ENCODE results near the gene PAQR4. TPM values are rescaled to one million over a fixed set of nuclear protein-coding genes. Genes with fewer than 3 reads are reported as not detected.

PAQR4 gene
- polyA plus RNA-seq, 1 donor from 2014 or later, result 47.8 TPM

DNA sequence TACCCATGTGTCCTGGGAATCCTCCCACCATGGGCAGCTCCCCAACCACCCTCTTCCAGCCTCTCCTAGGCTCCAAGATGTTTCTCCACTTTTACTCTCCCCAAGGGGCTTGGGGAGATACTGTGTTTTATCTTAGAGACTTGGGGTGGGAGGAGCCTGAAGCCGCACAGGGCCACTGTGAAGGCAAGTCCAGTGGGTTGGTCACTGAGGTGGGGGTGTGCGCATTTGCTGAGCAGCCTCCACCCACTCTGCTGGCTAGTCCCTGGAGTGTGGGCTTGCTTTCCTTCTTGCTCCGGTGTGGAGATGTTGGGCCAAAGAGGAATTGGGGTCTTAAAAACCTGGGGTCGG, 39.5 kb downstream of the PAQR4 start:
- Histone ChIP-seq H3K27me3 (ENCODE audit: insufficient read depth, low read depth, low read length) (peaks cover 73% of the 10 kb centered on the region), H3K79me2 (replicated peaks; ENCODE audit: insufficient read depth, low read length) (no peaks in the 10 kb centered on the region), H4K20me1 (ENCODE audit: insufficient read depth) (no peaks in the 10 kb centered on the region), H3K27ac (ENCODE audit: low read length) (no peak overlapping the region), H3K9ac (ENCODE audit: low read length) (no peak overlapping the region), H3K36me3 (ENCODE audit: insufficient read depth, low read length) (no peaks in the 10 kb centered on the region), H3K4me3 (ENCODE audit: low read length) (no peak overlapping the region), H3K9me2 (ENCODE audit: insufficient read depth, low read length) (no peaks in the 10 kb centered on the region), H3K4me2 (ENCODE audit: low read length) (no peak overlapping the region), H2AFZ (ENCODE audit: low read depth, low read length) (no peak overlapping the region), H3F3A (ENCODE audit: insufficient read depth, low read length, poor library complexity, severe bottlenecking) (no peaks in the 10 kb centered on the region), H3K9me3 (ENCODE audit: low read length) (no peaks in the 10 kb centered on the region)
- TF ChIP-seq EP300 (conservative IDR thresholded peaks at IDR 0.05; ENCODE audit: poor library complexity, severe bottlenecking) (no peak), POLR2AphosphoS5 (IDR thresholded peaks at IDR 0.05) (no peak), MXI1 (conservative IDR thresholded peaks at IDR 0.05; ENCODE audit: poor library complexity, severe bottlenecking) (no peak), EZH2 (IDR thresholded peaks at IDR 0.05; ENCODE audit: borderline replicate concordance, insufficient read depth, low read length, poor library complexity, severe bottlenecking) (no peak), TAF1 (IDR thresholded peaks at IDR 0.05; ENCODE audit: low read depth) (no peak), RAD21 (conservative IDR thresholded peaks at IDR 0.05) (no peak)
- TF ChIP-seq, protein P1, sequence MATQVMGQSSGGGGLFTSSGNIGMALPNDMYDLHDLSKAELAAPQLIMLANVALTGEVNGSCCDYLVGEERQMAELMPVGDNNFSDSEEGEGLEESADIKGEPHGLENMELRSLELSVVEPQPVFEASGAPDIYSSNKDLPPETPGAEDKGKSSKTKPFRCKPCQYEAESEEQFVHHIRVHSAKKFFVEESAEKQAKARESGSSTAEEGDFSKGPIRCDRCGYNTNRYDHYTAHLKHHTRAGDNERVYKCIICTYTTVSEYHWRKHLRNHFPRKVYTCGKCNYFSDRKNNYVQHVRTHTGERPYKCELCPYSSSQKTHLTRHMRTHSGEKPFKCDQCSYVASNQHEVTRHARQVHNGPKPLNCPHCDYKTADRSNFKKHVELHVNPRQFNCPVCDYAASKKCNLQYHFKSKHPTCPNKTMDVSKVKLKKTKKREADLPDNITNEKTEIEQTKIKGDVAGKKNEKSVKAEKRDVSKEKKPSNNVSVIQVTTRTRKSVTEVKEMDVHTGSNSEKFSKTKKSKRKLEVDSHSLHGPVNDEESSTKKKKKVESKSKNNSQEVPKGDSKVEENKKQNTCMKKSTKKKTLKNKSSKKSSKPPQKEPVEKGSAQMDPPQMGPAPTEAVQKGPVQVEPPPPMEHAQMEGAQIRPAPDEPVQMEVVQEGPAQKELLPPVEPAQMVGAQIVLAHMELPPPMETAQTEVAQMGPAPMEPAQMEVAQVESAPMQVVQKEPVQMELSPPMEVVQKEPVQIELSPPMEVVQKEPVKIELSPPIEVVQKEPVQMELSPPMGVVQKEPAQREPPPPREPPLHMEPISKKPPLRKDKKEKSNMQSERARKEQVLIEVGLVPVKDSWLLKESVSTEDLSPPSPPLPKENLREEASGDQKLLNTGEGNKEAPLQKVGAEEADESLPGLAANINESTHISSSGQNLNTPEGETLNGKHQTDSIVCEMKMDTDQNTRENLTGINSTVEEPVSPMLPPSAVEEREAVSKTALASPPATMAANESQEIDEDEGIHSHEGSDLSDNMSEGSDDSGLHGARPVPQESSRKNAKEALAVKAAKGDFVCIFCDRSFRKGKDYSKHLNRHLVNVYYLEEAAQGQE (IDR thresholded peaks at IDR 0.05; ENCODE audit: borderline replicate concordance), result no peak

DNA sequence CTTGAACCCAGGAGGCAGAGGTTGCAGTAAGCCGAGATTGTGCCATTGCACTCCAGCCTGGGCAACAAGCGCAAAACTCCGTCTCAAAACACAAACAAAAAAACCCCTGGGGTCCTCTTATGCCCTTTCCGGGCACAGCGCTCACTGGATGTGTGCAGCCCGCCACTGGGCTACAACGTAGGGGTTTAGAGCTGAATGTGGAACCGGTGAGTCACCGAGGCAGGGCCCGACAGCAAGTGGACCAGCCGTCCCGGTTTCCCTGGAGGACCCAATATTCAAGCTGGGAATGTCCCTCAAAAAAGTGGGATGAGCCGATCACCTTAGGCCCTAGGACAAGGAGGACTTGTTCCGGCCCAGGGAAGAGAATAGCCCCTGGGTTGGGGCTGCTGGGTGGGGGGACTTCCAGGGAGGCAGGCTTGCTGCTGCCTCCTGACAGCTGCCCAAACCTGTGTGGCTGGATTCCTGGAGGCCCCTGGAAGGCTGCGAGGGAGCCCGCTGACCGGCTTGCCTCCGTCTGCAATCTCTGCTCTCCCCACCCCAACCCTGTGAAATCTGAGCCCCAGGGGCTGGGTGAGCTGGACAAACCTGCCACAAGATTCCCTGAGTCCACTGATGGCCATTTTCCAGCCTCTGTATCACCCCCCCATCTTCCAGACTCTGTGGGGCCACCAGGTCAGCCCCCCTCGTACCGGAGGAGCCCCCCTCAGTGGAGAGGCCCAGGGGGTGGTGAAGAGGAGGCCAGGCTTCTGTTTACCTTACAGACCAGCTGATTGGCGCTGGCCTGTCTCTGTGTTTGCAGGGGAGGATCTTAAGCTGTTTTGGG, 40.6 kb downstream of the PAQR4 start:
- TF ChIP-seq, protein P1 (IDR thresholded peaks at IDR 0.05; ENCODE audit: borderline replicate concordance), result no peak
- no peak for TF ChIP-seq EZH2 (IDR thresholded peaks at IDR 0.05; ENCODE audit: borderline replicate concordance, insufficient read depth, low read length, poor library complexity, severe bottlenecking)
- TF ChIP-seq, protein P2, sequence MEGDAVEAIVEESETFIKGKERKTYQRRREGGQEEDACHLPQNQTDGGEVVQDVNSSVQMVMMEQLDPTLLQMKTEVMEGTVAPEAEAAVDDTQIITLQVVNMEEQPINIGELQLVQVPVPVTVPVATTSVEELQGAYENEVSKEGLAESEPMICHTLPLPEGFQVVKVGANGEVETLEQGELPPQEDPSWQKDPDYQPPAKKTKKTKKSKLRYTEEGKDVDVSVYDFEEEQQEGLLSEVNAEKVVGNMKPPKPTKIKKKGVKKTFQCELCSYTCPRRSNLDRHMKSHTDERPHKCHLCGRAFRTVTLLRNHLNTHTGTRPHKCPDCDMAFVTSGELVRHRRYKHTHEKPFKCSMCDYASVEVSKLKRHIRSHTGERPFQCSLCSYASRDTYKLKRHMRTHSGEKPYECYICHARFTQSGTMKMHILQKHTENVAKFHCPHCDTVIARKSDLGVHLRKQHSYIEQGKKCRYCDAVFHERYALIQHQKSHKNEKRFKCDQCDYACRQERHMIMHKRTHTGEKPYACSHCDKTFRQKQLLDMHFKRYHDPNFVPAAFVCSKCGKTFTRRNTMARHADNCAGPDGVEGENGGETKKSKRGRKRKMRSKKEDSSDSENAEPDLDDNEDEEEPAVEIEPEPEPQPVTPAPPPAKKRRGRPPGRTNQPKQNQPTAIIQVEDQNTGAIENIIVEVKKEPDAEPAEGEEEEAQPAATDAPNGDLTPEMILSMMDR (IDR thresholded peaks at IDR 0.05; ENCODE audit: poor library complexity, severe bottlenecking), result no peak
- no peak for TF ChIP-seq RAD21 (conservative IDR thresholded peaks at IDR 0.05)
- TF ChIP-seq TAF1 (IDR thresholded peaks at IDR 0.05; ENCODE audit: low read depth), result no peak
- TF ChIP-seq SMC3 (conservative IDR thresholded peaks at IDR 0.05; ENCODE audit: poor library complexity), result no peak
- no peak for TF ChIP-seq MXI1 (conservative IDR thresholded peaks at IDR 0.05; ENCODE audit: poor library complexity, severe bottlenecking)
- TF ChIP-seq POLR2AphosphoS5 (IDR thresholded peaks at IDR 0.05), result no peak
- TF ChIP-seq EP300 (conservative IDR thresholded peaks at IDR 0.05; ENCODE audit: poor library complexity, severe bottlenecking), result no peak
- Histone ChIP-seq H3K4me3 (ENCODE audit: low read length) (no peak overlapping the region), H3K27ac (ENCODE audit: low read length) (no peak overlapping the region), H3K27me3 (ENCODE audit: insufficient read depth, low read depth, low read length) (peaks cover 72% of the 10 kb centered on the region), H3F3A (ENCODE audit: insufficient read depth, low read length, poor library complexity, severe bottlenecking) (no peaks in the 10 kb centered on the region), H2AFZ (ENCODE audit: low read depth, low read length) (no peak overlapping the region), H3K4me2 (ENCODE audit: low read length) (no peak overlapping the region), H3K9ac (ENCODE audit: low read length) (no peak overlapping the region), H3K79me2 (replicated peaks; ENCODE audit: insufficient read depth, low read length) (no peaks in the 10 kb centered on the region), H3K36me3 (ENCODE audit: insufficient read depth, low read length) (no peaks in the 10 kb centered on the region), H4K20me1 (ENCODE audit: insufficient read depth) (no peaks in the 10 kb centered on the region), H3K9me2 (ENCODE audit: insufficient read depth, low read length) (no peaks in the 10 kb centered on the region), H3K9me3 (ENCODE audit: low read length) (no peaks in the 10 kb centered on the region)
